Motor neuron (in vitro differentiated cells): ENCODE data around the gene MLEC. TPM values are rescaled to one million over a fixed set of nuclear protein-coding genes. Genes with fewer than 3 reads are reported as not detected.
"Not testable (repeated sequence)": the region's sequence is repeated elsewhere in the genome, so short reads cannot be mapped to it uniquely, and the experiment has no call there.

Experiments
- ATAC-seq, 8 experiments: fragments of 200-7000 bp; cut with Tn5 transposase; replicated peaks in 6 of 8; 2 replicates each; pipeline ENCODE4 v1.8.0; 2021; ENCODE audit warnings: mild to moderate bottlenecking in 8 of 8, moderate library complexity in 8 of 8
- H3K27ac ChIP-seq, 2 donors: fragments of 250-450 bp; sonication (Bioruptor Pico); 2 replicates each; pipeline ENCODE4 v1.9.0; 2021; ENCODE audit warnings: antibody characterized with exemption in 2 of 2, mild to moderate bottlenecking in 2 of 2, moderate library complexity in 1 of 2
- H3K4me1 ChIP-seq, 2 donors: fragments of 250-450 bp; sonication (Bioruptor Pico); replicated peaks in 1 of 2; 2 replicates each; pipeline ENCODE4 v1.6.1; 2021; ENCODE audit warnings: antibody characterized with exemption in 2 of 2, mild to moderate bottlenecking in 2 of 2, moderate library complexity in 1 of 2
- H3K4me3 ChIP-seq, 5 donors: fragments of 250-450 bp; sonication (Bioruptor Pico); 2 replicates each; pipeline ENCODE4 v1.9.0; 2021; ENCODE audit warnings: antibody characterized with exemption in 5 of 5, mild to moderate bottlenecking in 5 of 5, moderate library complexity in 4 of 5
- WGBS, 10 experiments: fragments of 450-650 bp; shearing (Covaris generic); methylation state at CpG; one replicate each; pipeline ENCODE4 v1.0.0; 2022; 5-methylcytosine and 5-hydroxymethylcytosine counted together
- in situ Hi-C, 9 experiments: fragments of 400-800 bp; cut with MboI; loops; one replicate each; pipeline ENCODE4 v1.15.0; 2021; ENCODE audit warnings: low sequenced_read_pairs in 9 of 9, low pct_unique_long_range_greater_than_20kb in 2 of 9; ENCODE audit not compliant: unreplicated experiment in 9 of 9
- total RNA-seq, 8 experiments: library from RNA; unstranded; fragments of 300-600 nt; gene quantifications; 2 replicates each; pipeline versions ENCODE4 v1.2.3 to v1.2.4, GENCODE V29; 2022

Gene MLEC
- total RNA-seq, 8 experiments from 2014 or later, result 61.9 to 123 (median 84.1) TPM

- ATAC-seq, result peak in 2 of 8 experiments; percentile 65 to 81
- Histone ChIP-seq H3K4me3 (no peak overlapping the region), H3K27ac (no peak overlapping the region), H3K4me1 (peaks cover 5 to 7% of the 10 kb centered on the region in 2 donors)
- in situ Hi-C loops, result no loop called here
- 10 to 100% (median 95%) methylated on average over 1 to 2 of the region's 7 CpGs; no CpG with 5 or more reads in 6 of the 10 experiments for WGBS, 10 experiments
Observed at GRCh38 chr12:120720234-120720986, 33.5 kb downstream of the MLEC start.

- Histone ChIP-seq H3K4me1 (peaks cover 7 to 8% of the 10 kb centered on the region in 2 donors), H3K4me3 (no peak overlapping the region), H3K27ac (no peak overlapping the region)
- in situ Hi-C loops, result no loop called here
- WGBS, 10 experiments, result 60 to 100% (median 93%) methylated on average over 1 to 6 of the region's 10 CpGs; no CpG with 5 or more reads in 2 of the 10 experiments
- ATAC-seq, result no peak
Observed at GRCh38 chr12:120720987-120721801, 34.2 kb downstream of the MLEC start.

GRCh38 chr12:120721866-120722265, 34.9 kb downstream of the MLEC start:
- WGBS, 10 experiments, result 80 to 100% (median 98%) methylated on average over 1 to 3 of the region's 3 CpGs; no CpG with 5 or more reads in 2 of the 10 experiments
- in situ Hi-C loops, result no loop called here

GRCh38 chr12:120722784-120723183, 35.8 kb downstream of the MLEC start:
- 89 to 100% (median 100%) methylated on average over 1 to 2 of the region's 2 CpGs; no CpG with 5 or more reads in 3 of the 10 experiments for WGBS, 10 experiments
- Histone ChIP-seq H3K27ac (no peak overlapping the region), H3K4me3 (no peak overlapping the region), H3K4me1 (peaks cover 9 to 10% of the 10 kb centered on the region in 2 donors)
- no peak for ATAC-seq
- in situ Hi-C loops, result no loop called here

More at GRCh38 chr12:120721866-120722265, 34.9 kb downstream of the MLEC start:
- H3K4me1 ChIP-seq, result peaks cover 9 to 10% of the 10 kb centered on the region in 2 donors
- no peak overlapping the region for H3K27ac ChIP-seq
- no peak for ATAC-seq
- no peak overlapping the region for H3K4me3 ChIP-seq

- in situ Hi-C loops, result loop anchor here in 1 of 9 experiments (25.0 kb wide), 1 partner anchor 238 kb away; no protein-coding TSS in a partner anchor
- H3K4me3 ChIP-seq, result no peak overlapping the region
- WGBS, 10 experiments, result 35 to 90% (median 60%) methylated on average over 1 to 4 of the region's 5 CpGs; no CpG with 5 or more reads in 1 of the 10 experiments
Observed at GRCh38 chr12:120724720-120725119, 37.8 kb downstream of the MLEC start.

GRCh38 chr12:120725151-120725658, 38.3 kb downstream of the MLEC start:
- Histone ChIP-seq H3K4me3 (peak overlapping the region; percentile 36 to 55 (median 50)), H3K27ac (no peak overlapping the region), H3K4me1 (peaks cover 9 to 10% of the 10 kb centered on the region in 2 donors)
- in situ Hi-C loops, result loop anchor here in 1 of 9 experiments (25.0 kb wide), 1 partner anchor 237 kb away; no protein-coding TSS in a partner anchor
- peak in 7 of 8 experiments; percentile 2 to 37 (median 32) for ATAC-seq
- 10 to 39% (median 21%) methylated on average over 2 to 10 of the region's 14 CpGs for WGBS, 10 experiments

More at GRCh38 chr12:120724720-120725119, 37.8 kb downstream of the MLEC start:
- Histone ChIP-seq H3K4me1 (peaks cover 9 to 10% of the 10 kb centered on the region in 2 donors), H3K27ac (no peak overlapping the region)
- ATAC-seq, result no peak

- 7 to 66% (median 57%) methylated on average over 3 to 10 of the region's 66 CpGs; no CpG with 5 or more reads in 4 of the 10 experiments for WGBS, 10 experiments
- Histone ChIP-seq H3K27ac (peak within 1 kb of the TSS in 1 of 2 donors; percentile 5), H3K4me3 (peak within 1 kb of the TSS; percentile 36 to 55 (median 50)), H3K4me1 (peaks cover 9 to 10% of the 10 kb centered on the region in 2 donors)
- ATAC-seq, result peak; percentile 94 to 99 (median 98)
- in situ Hi-C loops, result loop anchor here in 1 of 9 experiments (25.0 kb wide), 1 partner anchor 236 kb away; no protein-coding TSS in a partner anchor
Observed at GRCh38 chr12:120725659-120726509, 38.9 kb downstream of the MLEC start, which contains the start of gene ACADS. Gene ACADS (plus strand): TSS chr12:120725826. CDS start chr12:120725886, 60 bp downstream.

GRCh38 chr12:120726510-120726793, 39.5 kb downstream of the MLEC start:
- in situ Hi-C loops, result loop anchor here in 1 of 9 experiments (25.0 kb wide), 1 partner anchor 236 kb away; no protein-coding TSS in a partner anchor
- WGBS, 10 experiments, result 40 to 100% (median 85%) methylated on average over 1 to 8 of the region's 9 CpGs; no CpG with 5 or more reads in 1 of the 10 experiments

GRCh38 chr12:120726961-120727360, 40.0 kb downstream of the MLEC start:
- no peak for ATAC-seq
- peaks cover 9 to 10% of the 10 kb centered on the region in 2 donors for H3K4me1 ChIP-seq
- whole genome bisulfite sequencing, 10 experiments, result 80 to 100% (median 95%) methylated on average over 1 to 3 of the region's 9 CpGs; no CpG with 5 or more reads in 5 of the 10 experiments
- no peak overlapping the region for H3K4me3 ChIP-seq
- in situ Hi-C loops, result loop anchor here in 1 of 9 experiments (25.0 kb wide), 1 partner anchor 235 kb away; no protein-coding TSS in a partner anchor
- no peak overlapping the region for H3K27ac ChIP-seq

More at GRCh38 chr12:120726510-120726793, 39.5 kb downstream of the MLEC start:
- no peak overlapping the region for H3K4me3 ChIP-seq
- no peak overlapping the region for H3K27ac ChIP-seq
- ATAC-seq, result no peak
- peaks cover 9 to 10% of the 10 kb centered on the region in 2 donors for H3K4me1 ChIP-seq

- not testable (repeated sequence) for ATAC-seq, H3K27ac ChIP-seq, H3K4me3 ChIP-seq, H3K4me1 ChIP-seq
- in situ Hi-C loops, result loop anchor here in 1 of 9 experiments (25.0 kb wide), 1 partner anchor 230 kb away; no protein-coding TSS in a partner anchor
- no CpG with 5 or more reads among the region's 35 CpGs for WGBS, 10 experiments
Observed at GRCh38 chr12:120732198-120732597, 45.2 kb downstream of the MLEC start.

- WGBS, 10 experiments, result 60 to 91% (median 75%) methylated on average over 1 to 3 of the region's 3 CpGs; no CpG with 5 or more reads in 5 of the 10 experiments
- ATAC-seq, result no peak
Observed at GRCh38 chr12:120733574-120733973, 46.6 kb downstream of the MLEC start.

More at GRCh38 chr12:120733574-120733973, 46.6 kb downstream of the MLEC start:
- H3K4me1 ChIP-seq, result no peaks in the 10 kb centered on the region
- H3K4me3 ChIP-seq, result no peak overlapping the region
- in situ Hi-C loops, result loop anchor here in 1 of 9 experiments (25.0 kb wide), 1 partner anchor 229 kb away; no protein-coding TSS in a partner anchor
- H3K27ac ChIP-seq, result no peak overlapping the region
